Nephron (organoid): ENCODE results near the gene JAZF1.
"Not testable (repeated sequence)": the region's sequence is repeated elsewhere in the genome, so short reads cannot be mapped to it uniquely, and the experiment has no call there.

ENCODE experiments used
- H3K27ac Mint-ChIP-seq, 3 experiments: 2 replicates each; pipeline ENCODE4 v1.8.0; 2020; ENCODE audit warnings: mixed read lengths in 3 of 3, mild to moderate bottlenecking in 2 of 3, moderate library complexity in 1 of 3
- H3K27me3 Mint-ChIP-seq: 2 replicates; pipeline ENCODE4 v1.8.0; 2021; ENCODE audit warnings: low read depth, mild to moderate bottlenecking, moderate library complexity, mixed read lengths
- H3K36me3 Mint-ChIP-seq: 2 replicates; pipeline ENCODE4 v1.8.0; 2020; ENCODE audit warnings: low read depth, mixed read lengths
- H3K4me1 Mint-ChIP-seq: 2 replicates; pipeline ENCODE4 v1.8.0; 2020; ENCODE audit warnings: mixed read lengths
- H3K4me3 Mint-ChIP-seq, 3 experiments: 2 replicates each; pipeline ENCODE4 v1.8.0; 2020; ENCODE audit warnings: mild to moderate bottlenecking in 3 of 3, mixed read lengths in 3 of 3, moderate library complexity in 2 of 3
- H3K9me3 Mint-ChIP-seq: 2 replicates; pipeline ENCODE4 v1.8.0; 2020; ENCODE audit warnings: mixed read lengths
- CTCF ChIP-seq, 3 experiments: fragments of 200-600 bp; sonication (generic); IDR thresholded peaks; one replicate each; pipeline ENCODE4 v1.5.0; 2021; ENCODE audit warnings: antibody characterized with exemption in 3 of 3; ENCODE audit not compliant: unreplicated experiment in 3 of 3

Gene JAZF1

GRCh38 chr7:28018446-28018845 is 162.1 kb downstream of the JAZF1 start:
- H3K27me3 Mint-ChIP-seq, result peaks cover 6% of the 10 kb centered on the region
- H3K4me3 Mint-ChIP-seq, result no peak overlapping the region
- H3K27ac Mint-ChIP-seq, result peak overlapping the region in 2 of 3 experiments; percentile 23 to 58
- H3K36me3 Mint-ChIP-seq, result peaks cover 8% of the 10 kb centered on the region
- TF ChIP-seq CTCF (IDR thresholded peaks at IDR 0.05; ENCODE audit: unreplicated experiment in 3 of 3), result no peak
- peaks cover 26% of the 10 kb centered on the region for H3K4me1 Mint-ChIP-seq
- peaks cover 10% of the 10 kb centered on the region for H3K9me3 Mint-ChIP-seq

GRCh38 chr7:28018020-28018419 is 162.6 kb downstream of the JAZF1 start:
- peaks cover 10% of the 10 kb centered on the region for H3K9me3 Mint-ChIP-seq
- H3K36me3 Mint-ChIP-seq, result peaks cover 8% of the 10 kb centered on the region
- H3K4me3 Mint-ChIP-seq, result no peak overlapping the region
- peaks cover 26% of the 10 kb centered on the region for H3K4me1 Mint-ChIP-seq
- peak overlapping the region in 2 of 3 experiments; percentile 23 to 58 for H3K27ac Mint-ChIP-seq
- peaks cover 6% of the 10 kb centered on the region for H3K27me3 Mint-ChIP-seq
- no peak for TF ChIP-seq CTCF (IDR thresholded peaks at IDR 0.05; ENCODE audit: unreplicated experiment in 3 of 3)

- peaks cover 6% of the 10 kb centered on the region for H3K27me3 Mint-ChIP-seq
- H3K4me1 Mint-ChIP-seq, result peaks cover 26% of the 10 kb centered on the region
- H3K4me3 Mint-ChIP-seq, result no peak overlapping the region
- H3K36me3 Mint-ChIP-seq, result peaks cover 8% of the 10 kb centered on the region
- no peak overlapping the region for H3K27ac Mint-ChIP-seq
- TF ChIP-seq CTCF (IDR thresholded peaks at IDR 0.05; ENCODE audit: unreplicated experiment in 3 of 3), result no peak
- peaks cover 10% of the 10 kb centered on the region for H3K9me3 Mint-ChIP-seq
Observed at GRCh38 chr7:28017372-28017771, 163.2 kb downstream of the JAZF1 start.

GRCh38 chr7:28016297-28016696 is 164.3 kb downstream of the JAZF1 start:
- peaks cover 10% of the 10 kb centered on the region for H3K9me3 Mint-ChIP-seq
- peaks cover 6% of the 10 kb centered on the region for H3K27me3 Mint-ChIP-seq
- peaks cover 8% of the 10 kb centered on the region for H3K36me3 Mint-ChIP-seq
- no peak for TF ChIP-seq CTCF (IDR thresholded peaks at IDR 0.05; ENCODE audit: unreplicated experiment in 3 of 3)
- H3K27ac Mint-ChIP-seq, result no peak overlapping the region
- H3K4me1 Mint-ChIP-seq, result peaks cover 26% of the 10 kb centered on the region
- H3K4me3 Mint-ChIP-seq, result no peak overlapping the region

- Mint-ChIP-seq H3K9me3 (peaks cover 10% of the 10 kb centered on the region), H3K27me3 (no peaks in the 10 kb centered on the region), H3K27ac (no peak overlapping the region), H3K4me3 (no peak overlapping the region), H3K36me3 (peaks cover 8% of the 10 kb centered on the region), H3K4me1 (peaks cover 24% of the 10 kb centered on the region)
- no peak for TF ChIP-seq CTCF (IDR thresholded peaks at IDR 0.05; ENCODE audit: unreplicated experiment in 3 of 3)
Observed at GRCh38 chr7:28015169-28015568, 165.4 kb downstream of the JAZF1 start.

GRCh38 chr7:28014340-28014739 is 166.3 kb downstream of the JAZF1 start:
- not testable (repeated sequence) for H3K27ac Mint-ChIP-seq, H3K36me3 Mint-ChIP-seq, H3K4me3 Mint-ChIP-seq, H3K27me3 Mint-ChIP-seq
- Mint-ChIP-seq H3K9me3 (peaks cover 10% of the 10 kb centered on the region), H3K4me1 (peaks cover 17% of the 10 kb centered on the region)
